ENCODE data around the gene IRF7.

IRF7 gene

GRCh38 chr11:614623-615503 is 887 bp downstream of the IRF7 start:
- H3K4me3 ChIP-seq (ENCODE audit: low read depth, low read length), result peak overlapping the region; percentile 96
- TF ChIP-seq CTCF (IDR thresholded peaks at IDR 0.05; ENCODE audit: borderline replicate concordance, insufficient read depth, low read depth, low read length), result no peak

GRCh38 chr11:614021-614622 is 1.6 kb downstream of the IRF7 start:
- no peak for TF ChIP-seq CTCF (IDR thresholded peaks at IDR 0.05; ENCODE audit: borderline replicate concordance, insufficient read depth, low read depth, low read length)
- H3K4me3 ChIP-seq (ENCODE audit: low read depth, low read length), result peak overlapping the region; percentile 96

GRCh38 chr11:613369-613968 is 2.3 kb downstream of the IRF7 start:
- no peak overlapping the region for H3K4me3 ChIP-seq (ENCODE audit: low read depth, low read length)
- no peak for TF ChIP-seq CTCF (IDR thresholded peaks at IDR 0.05; ENCODE audit: borderline replicate concordance, insufficient read depth, low read depth, low read length)

GRCh38 chr11:612961-613300 is 2.8 kb downstream of the IRF7 start:
- no peak overlapping the region for H3K4me3 ChIP-seq (ENCODE audit: low read depth, low read length)
- no peak for TF ChIP-seq CTCF (IDR thresholded peaks at IDR 0.05; ENCODE audit: borderline replicate concordance, insufficient read depth, low read depth, low read length)

- H3K4me3 ChIP-seq (ENCODE audit: low read depth, low read length), result no peak overlapping the region
- TF ChIP-seq CTCF (IDR thresholded peaks at IDR 0.05; ENCODE audit: borderline replicate concordance, insufficient read depth, low read depth, low read length), result peak; percentile 27; the same call in 1 of the 2 replicates
Observed at GRCh38 chr11:612201-612960, 3.4 kb downstream of the IRF7 start.

- H3K4me3 ChIP-seq (ENCODE audit: low read depth, low read length), result no peak overlapping the region
- no peak for TF ChIP-seq CTCF (IDR thresholded peaks at IDR 0.05; ENCODE audit: borderline replicate concordance, insufficient read depth, low read depth, low read length)
Observed at GRCh38 chr11:611001-611996, 4.5 kb downstream of the IRF7 start.

Measured in GM12875 (cell line).